DOHH2 (cell line): Measurements from ENCODE around the gene ADCK1.

Source experiments
- EZH2phosphoT487 ChIP-seq: fragments of 200-600 bp; sonication (generic); IDR thresholded peaks from 2 replicates; pipeline ENCODE4 v1.6.1; 2017; ENCODE audit warnings: borderline replicate concordance, mild to moderate bottlenecking, antibody characterized with exemption, low read length, moderate library complexity, mixed read lengths
- TF ChIP-seq, protein P1 (sequence below): fragments of 200-600 bp; sonication (generic); IDR thresholded peaks from one replicate; pipeline ENCODE4 v1.5.1; 2014; ENCODE audit warnings: antibody characterized with exemption, mild to moderate bottlenecking, low read depth, low read length; ENCODE audit not compliant: poor library complexity, severe bottlenecking

- TF ChIP-seq, protein P1, sequence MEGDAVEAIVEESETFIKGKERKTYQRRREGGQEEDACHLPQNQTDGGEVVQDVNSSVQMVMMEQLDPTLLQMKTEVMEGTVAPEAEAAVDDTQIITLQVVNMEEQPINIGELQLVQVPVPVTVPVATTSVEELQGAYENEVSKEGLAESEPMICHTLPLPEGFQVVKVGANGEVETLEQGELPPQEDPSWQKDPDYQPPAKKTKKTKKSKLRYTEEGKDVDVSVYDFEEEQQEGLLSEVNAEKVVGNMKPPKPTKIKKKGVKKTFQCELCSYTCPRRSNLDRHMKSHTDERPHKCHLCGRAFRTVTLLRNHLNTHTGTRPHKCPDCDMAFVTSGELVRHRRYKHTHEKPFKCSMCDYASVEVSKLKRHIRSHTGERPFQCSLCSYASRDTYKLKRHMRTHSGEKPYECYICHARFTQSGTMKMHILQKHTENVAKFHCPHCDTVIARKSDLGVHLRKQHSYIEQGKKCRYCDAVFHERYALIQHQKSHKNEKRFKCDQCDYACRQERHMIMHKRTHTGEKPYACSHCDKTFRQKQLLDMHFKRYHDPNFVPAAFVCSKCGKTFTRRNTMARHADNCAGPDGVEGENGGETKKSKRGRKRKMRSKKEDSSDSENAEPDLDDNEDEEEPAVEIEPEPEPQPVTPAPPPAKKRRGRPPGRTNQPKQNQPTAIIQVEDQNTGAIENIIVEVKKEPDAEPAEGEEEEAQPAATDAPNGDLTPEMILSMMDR: no peak
- TF ChIP-seq EZH2phosphoT487: no peak
Observed at GRCh38 chr14:77950371-77951063, 150.6 kb downstream of the ADCK1 start.
